GM04503 (cell line): Measurements from ENCODE around the gene RAB12.
"Not testable (repeated sequence)": the region's sequence is repeated elsewhere in the genome, so short reads cannot be mapped to it uniquely, and the experiment has no call there.

ENCODE experiments used
- DNase-seq: peaks from one replicate; pipeline ENCODE4 v3.0.0-alpha.2; 2012; ENCODE audit warnings: low read depth

RAB12 gene

DNA sequence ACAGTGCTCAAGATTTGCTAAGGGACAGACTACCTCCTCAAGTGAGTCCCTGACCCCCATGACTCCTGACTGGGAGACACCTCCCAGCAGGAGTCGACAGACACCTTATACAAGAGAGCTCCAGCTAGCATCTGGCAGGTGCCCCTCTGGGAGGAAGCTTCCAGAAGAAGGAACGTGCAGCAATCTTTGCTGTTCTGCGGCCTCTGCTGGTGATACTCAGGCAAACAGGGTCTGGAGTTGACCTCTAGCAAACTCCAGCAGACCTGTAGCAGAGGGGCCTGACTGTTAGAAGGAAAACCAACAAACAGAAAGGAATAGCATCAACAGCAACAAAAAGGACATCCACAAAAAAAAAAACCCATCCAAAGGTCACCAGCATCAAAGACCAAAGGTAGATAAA is 38.1 kb downstream of the RAB12 start:
- DNase-seq, result not testable (repeated sequence)

DNA sequence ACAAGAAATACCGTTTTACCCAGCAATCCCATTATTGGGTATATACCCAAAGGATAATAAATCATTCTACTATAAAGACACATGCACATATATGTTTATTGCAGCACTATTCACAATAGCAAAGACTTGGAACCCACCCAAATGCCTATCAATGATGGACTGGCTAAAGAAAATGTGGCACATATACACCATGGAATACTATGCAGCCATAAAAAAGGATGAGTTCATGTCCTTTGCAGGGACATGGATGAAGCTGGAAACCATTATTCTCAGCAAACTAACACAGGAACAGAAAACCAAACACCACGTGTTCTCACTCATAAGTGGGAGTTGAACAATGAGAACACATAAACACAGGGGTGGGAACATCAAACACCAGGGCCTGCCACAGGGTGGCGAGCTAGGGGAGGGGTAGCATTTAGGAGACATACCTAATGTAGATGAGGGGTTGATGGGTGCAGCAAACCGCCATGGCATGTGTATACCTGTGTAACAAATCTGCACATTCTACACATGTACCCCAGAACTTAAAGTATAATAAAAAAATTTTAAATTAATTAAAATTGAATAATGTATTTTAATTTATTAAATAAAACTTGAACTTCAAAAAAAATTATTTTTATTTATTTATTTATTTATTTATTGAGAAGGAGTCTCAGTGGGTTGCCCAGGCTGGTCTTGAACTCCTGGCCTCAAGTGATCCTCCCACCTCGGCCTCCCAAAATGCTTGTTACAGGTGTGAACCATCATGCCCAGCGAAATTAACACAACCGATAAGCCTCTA is 42.4 kb downstream of the RAB12 start:
- DNase-seq, result not testable (repeated sequence)

DNA sequence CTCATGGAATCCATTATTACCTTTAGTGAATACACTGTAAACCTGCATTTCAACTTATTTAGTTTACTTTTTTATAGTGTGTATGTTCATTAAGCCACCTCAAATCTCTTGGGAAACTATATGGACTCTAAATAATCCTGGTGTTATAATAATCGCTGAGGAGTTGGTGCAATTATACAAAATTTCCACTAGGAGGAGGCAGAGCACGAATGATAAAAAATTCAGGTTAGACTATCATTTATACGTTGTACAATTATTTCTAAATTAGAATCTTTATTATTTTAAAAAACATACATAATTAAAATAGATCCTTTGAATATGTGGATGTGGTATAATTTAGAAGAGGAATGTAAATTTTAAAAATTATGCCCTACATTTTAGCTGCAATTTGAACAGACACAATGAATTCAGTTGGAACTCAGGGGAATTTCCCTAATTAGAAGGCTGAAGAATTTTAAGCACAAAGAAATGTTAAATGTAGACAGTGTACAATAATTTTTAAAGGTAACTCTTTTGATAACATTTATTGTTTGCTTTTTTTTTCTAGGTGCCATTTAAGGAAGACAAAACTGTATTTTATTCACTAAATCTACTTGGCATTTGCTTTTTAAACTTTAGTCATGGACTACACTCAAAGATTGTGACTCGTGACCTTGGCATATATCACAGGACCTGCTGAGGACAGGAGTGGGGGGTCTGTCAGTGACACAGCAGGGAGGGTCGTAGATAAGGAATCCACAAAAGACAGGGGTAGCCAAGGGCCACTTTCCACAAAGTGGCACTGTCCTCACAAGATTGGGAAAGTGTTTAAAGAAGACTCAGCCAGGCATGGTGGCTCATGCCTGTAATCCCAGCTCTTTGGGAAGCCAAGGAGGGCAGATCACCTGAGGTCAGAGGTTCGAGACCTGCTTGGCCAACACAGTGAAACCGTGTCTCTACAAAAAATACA is 45.5 kb downstream of the RAB12 start:
- DNase-seq, result no peak

DNA sequence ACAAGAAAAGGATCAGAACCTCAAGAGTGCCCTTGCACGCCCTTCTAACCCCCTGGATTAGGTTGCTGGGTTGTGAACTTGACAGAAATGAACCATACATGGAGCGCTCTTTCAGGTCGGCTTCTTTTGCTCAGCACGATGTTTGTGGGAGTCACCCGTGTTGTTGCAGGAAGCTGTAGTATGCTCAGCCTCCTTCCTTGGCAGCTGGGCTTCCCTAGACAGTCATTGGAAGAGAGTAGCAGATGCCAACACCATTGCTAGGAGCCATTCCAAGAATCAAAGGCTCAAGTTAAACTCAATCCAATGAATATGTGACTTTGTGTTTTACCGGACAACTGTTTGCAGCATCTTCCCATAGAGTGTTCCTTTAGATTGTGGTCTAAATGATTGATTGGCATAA is 47.0 kb downstream of the RAB12 start:
- DNase-seq, result no peak

DNA sequence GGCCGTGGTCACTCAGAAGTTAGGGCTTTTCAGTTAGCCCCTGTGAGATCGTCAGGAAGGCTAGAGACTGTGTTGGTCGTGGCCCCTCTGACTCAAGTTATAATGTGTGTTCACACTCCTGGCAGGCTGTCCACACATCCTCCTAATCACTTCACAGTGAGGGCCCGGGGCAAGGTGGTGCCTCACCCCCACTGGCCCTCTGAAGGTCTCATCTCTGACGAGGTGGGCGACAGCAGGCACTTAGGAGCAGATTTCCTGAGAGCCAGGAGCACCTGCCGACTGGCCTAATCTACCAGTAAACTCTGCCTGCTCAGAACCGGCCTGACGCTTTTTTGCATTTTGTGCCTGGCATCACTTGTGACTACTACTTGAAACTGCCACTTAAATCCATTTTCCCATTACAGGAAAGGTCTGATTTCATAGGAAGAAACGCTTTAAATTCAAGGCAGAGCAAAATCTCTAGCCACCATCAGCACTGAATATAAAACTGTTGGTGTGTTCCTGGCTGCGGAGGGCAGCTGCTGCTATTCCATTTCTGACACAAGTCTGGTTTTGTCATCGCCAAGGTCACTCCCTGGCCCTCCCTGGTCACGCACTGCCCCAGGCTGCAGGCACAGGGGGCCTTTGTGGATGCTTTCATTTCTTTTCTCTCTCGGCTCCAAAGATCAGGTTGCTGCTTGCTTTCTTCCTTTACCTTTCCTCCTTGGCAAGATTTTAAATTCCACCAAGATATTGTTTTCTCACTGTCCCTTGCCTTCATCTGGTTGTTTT is 48.0 kb downstream of the RAB12 start:
- no peak for DNase-seq

DNA sequence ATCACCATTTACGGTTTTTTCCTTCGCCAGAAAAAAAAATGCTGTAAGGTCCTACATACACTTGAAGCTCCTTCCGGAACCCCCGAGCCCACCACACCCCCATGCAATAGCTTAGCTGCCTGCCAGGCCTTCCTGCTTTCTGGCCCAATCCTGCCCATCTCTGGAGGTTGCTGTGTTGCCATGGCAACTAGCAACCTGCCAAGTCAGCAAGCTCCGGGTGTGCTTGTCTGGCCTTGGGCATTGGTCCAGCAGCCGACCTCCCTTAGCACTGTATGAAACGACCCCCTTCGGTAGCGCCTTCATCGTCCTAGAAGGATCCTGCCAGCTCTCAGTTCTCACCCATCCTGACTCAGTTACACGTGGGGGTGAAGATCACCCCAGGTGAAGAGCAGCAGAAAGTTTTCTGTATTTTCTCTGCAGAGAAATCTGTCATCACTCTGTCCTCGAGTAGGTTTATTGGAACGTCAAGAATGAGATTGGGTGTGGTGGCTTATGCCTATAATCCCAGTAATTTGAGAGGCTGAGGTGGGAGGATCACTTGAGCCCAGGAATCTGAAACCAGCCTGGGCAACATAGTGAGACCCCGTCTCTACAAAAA is 48.7 kb downstream of the RAB12 start:
- no peak for DNase-seq

DNA sequence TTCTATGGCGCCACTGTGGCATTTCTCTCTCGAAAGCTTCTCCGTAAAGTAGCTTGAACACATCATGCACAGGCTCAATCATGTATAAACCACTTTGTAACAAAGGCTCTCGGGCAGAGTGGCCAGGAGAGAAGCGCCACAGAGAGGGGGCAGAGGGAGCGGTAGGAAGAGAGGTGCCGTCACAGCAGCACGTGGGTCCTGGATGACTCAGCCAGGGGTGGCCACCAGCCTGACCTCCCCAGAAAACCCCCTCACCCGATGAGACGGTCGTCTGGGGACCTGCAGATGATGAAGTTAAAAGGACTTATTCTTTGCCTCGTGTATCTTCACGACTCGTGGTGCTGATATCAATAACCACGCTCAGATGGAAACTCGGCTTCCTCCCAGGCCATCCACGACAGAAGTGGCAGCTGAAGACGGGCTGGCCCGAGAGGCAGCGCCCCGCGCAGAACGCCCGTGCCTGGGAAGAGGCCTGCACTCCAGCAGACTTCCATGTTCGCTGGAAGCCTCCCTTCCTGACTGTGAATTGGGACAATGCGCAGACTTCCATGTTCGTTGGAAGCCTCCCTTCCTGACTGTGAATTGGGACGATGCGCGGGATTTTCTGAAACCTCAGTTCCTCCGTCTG is 49.7 kb downstream of the RAB12 start:
- DNase-seq, result no peak

DNA sequence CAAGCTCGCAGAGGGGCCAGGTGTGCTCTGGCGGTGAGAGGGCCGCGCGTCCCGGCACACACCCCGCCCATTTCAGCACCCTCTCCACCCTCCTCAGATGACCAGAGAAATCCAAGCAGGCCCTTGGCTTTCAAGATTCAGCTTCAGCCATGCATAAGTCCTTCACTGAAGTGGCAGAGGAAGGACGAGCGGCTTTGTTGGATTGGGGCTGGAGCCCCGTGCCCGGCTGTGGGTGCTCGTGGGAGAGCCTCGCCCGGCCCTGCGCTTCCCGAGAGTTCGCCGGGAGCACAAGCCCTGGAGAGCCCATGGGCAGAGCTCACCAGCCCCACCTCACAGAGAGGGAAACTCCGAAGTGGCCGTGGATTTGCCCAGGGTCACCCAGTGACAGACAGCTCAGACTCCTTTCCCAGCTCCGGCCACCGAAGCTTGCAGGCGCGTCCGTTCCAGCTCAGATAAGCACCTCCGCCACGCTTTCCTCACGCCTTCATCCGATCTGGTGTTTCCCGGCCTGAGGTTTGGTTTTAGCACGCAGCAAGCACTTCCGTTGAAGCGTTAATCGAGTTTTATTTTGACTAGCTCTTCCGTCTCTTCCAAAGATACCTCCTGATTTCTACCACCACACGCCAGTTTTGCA is 50.5 kb downstream of the RAB12 start:
- no peak for DNase-seq

DNA sequence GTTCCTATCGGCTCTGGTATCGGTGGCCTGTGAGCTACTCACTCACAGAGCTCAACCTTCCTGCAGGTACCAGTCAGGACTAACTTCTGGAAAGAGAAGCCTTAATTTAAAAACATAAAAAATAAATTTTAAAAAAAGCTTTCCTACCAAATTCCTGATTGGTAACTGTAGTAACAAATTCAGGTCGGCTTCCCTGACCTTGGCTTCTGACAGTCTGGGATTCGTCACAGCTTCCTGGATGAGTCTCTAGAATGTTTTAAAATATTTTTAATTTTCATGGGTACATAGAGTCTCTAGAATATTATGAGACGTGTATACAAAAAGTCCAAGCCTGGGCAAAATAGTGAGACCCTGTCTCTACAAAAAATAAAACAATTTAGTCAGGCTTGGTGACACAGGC is 51.1 kb downstream of the RAB12 start:
- DNase-seq, result no peak

DNA sequence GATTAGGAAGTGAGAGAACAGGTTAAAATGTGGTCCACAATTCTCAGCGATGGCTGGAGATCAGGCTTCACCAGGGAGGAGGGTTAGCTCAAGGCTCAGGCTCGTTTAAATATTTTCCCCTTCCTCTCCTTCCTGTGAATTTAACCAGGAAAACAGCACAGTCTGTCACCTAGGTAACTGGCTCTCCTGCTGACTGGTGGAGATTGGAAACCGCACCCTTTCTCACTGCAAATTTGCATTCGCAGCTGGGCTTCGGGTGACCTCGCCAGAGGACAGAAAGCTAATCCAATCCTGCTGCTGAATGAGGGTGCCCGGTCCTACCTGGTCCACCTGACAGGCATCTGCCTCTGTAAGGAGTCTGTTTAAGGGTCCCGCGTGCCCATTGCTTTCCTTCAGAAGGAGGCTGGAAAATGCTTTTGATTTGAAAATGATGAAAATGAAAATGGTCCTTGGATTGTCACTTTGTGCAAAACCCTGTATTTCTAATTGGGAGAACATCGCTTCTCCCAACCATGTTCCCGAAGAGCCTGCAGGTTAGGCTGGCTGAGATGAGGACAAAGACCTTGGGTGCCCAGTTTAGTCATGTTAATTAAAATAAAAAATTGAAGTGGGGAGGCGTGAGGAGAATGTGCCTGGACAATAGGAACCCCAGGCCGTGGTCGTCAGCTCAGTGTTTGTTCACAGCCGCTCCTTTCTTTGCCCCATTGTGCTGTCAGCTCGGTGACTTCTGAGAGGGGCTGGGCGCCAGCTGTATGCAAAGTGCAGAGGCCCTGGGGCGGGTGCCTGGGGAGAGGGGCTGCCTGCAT is 52.7 kb downstream of the RAB12 start:
- DNase-seq, result no peak

DNA sequence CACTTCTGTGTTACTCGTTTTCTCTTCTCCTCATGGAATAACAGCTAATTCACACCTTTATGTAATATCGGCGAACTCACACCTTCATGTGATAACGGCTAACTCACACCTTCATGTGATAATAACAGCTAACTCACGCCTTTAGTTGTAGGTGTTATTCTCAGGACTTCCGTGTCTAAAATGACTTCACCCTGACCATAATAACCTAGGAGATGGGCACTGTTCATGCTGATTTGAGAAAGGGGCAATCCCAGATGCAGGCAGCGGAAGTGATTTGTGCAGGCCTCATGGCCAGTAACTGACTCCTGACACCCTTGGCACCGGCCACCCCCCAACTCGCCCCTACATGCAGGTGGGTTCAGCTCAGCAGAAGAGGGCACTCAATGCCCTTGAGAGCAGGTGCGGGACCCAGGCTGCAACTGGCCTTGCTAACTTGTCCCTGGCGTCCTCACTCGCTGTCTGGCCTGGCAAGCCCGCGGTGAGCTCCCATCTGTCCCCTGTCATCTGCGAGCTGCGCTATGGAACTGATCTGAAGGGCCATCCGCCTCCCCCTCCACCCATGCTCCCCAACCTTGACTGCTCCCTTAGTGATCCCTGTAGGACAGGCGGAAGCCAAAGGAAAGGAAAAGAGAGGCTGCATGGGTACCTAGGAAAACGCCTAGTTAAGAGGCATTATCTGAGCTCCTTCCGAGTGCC is 53.5 kb downstream of the RAB12 start:
- no peak for DNase-seq

DNA sequence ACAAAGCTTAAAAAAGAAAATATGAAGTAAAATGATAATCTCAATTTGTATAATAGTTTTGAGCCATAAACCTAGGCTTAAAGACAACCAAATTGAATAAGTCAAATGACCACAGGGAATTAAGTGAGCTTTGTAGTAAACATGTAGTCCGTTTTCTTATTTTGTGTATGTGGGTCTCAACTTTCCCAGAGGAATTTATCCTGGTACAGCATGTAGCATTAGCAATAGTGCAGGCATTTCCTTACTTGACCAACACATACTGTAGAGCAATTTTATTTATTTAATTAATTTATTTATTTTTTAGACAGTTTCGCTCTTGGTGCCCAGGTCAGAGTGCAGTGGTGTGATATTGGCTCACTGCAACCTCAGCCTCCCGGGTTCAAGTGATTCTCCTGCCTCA is 58.6 kb downstream of the RAB12 start:
- DNase-seq, result no peak

DNA sequence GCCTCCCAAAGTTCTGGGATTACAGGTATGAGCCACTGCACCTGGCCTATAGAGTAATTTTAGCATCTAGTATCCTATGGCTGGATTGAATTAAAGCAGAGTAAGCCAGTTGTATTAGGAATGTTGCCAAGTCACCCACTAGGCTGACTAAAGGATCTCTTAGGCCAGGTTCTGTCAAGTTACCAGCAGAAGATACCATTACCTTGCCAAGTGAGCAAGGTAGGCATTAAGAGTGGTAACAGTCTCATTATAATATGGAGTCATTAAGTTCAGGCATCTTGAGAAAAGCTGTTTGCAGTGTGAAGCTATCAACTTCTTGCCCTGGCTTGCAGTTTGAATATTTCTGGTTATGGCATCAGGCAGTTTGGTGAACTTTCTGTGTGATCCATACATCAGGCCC is 59.1 kb downstream of the RAB12 start:
- no peak for DNase-seq

DNA sequence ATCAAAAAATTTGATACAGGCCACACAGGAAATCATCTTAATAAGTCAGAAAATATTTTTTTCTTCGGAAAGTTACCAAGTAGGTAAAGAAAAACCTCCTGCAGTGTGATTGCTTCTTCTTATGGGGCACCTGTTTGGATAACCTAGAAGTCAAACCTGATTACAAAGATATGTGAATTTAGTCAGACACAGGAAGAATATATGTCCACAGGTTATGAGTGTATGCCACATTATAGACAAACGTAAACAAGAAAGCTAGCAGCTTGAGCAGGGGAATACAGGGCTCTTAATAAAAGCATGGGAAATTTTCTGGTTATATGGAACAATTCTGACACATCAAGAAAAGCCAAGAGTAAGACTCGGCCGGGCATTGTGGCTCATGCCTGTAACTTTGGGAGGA is 60.3 kb downstream of the RAB12 start:
- DNase-seq, result no peak

DNA sequence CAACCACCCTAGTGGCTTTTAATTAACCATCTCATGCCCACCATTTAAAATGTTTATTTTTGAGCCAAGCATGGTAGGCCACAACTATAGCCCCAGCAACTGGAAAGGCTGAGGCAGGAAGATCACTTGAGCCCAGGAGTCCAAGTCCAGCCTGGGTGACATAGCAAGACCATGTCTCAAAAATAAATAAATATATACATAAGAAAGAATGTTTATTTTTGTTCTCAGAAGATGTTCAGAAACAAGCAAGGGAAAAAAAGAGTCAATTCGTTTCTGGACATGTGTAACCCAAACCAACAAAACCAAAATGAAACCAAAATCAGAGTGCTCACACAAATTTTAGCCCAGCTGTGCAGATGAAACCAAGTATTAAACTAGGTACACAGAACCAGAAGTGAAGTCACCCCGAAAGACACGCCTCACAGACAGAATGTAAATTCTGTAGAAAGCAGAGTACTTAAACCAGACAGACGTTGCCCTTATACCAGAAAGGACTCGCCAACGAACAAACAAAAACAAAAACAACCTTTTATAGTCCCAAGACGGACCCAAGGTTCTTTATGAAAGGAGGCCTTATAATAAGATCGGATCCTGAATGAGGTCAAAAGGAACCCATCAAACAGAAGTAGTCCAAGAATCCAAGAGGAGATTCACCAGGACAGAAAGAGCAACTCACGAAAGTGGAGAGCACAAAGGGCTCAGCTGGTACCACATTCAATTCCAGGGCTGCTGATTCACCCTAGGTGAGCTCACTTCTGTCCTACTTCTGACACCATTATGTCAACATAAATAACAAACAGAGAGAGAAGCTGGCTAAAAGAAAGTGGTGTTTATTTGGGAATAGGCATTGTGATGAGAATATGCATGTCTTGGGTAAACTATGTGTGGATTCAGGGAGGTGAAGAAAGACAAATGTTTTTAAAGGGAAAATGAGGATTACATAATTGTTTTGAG is 64.3 kb downstream of the RAB12 start:
- no peak for DNase-seq

DNA sequence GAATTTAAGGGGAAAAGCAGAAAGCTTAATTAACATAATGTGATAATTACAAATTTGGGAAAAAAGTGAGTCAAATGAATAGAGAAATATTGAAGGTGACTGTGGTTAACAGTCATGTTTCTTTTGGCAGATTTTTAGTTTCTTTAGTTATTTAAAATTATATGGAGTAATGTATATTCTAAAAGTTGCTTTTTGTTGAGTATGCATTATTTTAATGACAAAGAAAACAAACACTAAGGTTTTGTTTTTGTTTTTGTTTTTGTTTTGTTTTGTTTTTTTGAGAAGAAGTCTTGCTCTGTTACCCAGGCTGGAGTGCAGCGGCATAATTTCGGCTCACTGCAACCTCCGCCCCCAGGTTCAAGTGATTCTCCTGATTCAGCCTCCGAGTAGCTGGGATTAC is 65.8 kb downstream of the RAB12 start:
- no peak for DNase-seq

DNA sequence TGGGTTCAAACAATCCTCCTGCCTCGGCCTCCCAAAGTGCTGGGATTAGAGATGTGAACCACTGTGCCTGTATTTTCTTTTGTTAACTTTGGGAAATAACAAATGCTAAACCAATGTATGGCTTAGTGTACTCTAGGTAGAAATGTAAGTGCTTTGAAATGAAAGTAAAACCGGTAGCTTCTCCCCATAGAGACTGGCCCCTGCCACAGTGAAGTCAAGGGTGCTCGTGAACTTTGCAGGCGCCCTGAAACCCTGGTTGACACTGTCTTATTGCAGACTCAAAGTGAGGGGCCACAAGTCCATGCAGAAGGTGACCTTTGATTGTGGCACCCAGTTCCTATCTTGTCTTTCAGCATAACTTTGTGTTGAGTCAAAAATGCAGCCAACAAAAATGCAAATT is 72.0 kb downstream of the RAB12 start:
- no peak for DNase-seq

DNA sequence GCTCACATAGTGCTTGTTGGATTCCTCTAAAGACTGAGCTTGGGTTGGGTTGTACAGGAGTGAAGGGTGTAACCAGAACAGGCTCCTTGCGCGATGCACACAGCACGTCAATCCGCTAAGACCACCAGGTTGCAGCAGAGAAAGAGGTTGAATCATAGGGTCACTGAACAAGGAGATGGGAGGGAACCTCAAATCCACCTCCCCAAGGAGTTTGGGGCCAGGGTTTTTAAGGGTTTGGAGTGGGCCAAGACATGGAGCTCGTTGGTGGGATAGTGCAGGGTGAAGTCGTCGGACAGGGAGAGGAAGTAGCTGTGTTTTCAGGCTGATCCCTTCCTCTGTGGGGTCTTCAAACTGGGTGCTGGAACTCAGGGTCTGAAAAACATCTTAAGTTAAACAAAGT is 75.3 kb downstream of the RAB12 start:
- no peak for DNase-seq
